IMR-90 (cell line): ENCODE measurements around the gene BASP1. TPM values are rescaled to one million over a fixed set of nuclear protein-coding genes. Genes with fewer than 3 reads are reported as not detected.

Experiments used
- ATAC-seq: fragments of 200-7000 bp; cut with Tn5 transposase; 2 replicates; pipeline ENCODE4 v1.9.1; 2020; ENCODE audit warnings: low read depth, mild to moderate bottlenecking, moderate library complexity
- BruUV-seq: library from RNA; stranded (reverse); fragments of 400-500 nt; replicated peaks from 2 replicates; lab custom pipeline; 2021; lab: Mats Ljungman, UMichigan
- CTCF ChIA-PET: fragments of 300-600 bp; formaldehyde crosslinking; extraction: SDS; loops from one replicate; lab custom pipeline; 2021; ENCODE audit warnings: antibody characterized with exemption; lab: Yijun Ruan, JAX
- POLR2A ChIA-PET: fragments of 300-600 bp; sonication (Branson Sonifier 250); formaldehyde crosslinking; loops from one replicate; lab custom pipeline; 2022; ENCODE audit warnings: antibody characterized with exemption; ENCODE audit not compliant: unreplicated experiment; lab: Charles Lee
- DNase-seq: peaks from one replicate; pipeline ENCODE4 v3.0.0; 2013
- H2AFZ ChIP-seq: replicated peaks from 2 replicates; pipeline ENCODE3; 2013; ENCODE audit warnings: low read length, mild to moderate bottlenecking; ENCODE audit not compliant: poor library complexity
- H2AK5ac ChIP-seq: 2 replicates; pipeline ENCODE4 v1.6.1; 2013; ENCODE audit warnings: low read depth, low read length, inconsistent platforms
- H2AK9ac ChIP-seq: replicated peaks from 2 replicates; pipeline ENCODE3; 2013; ENCODE audit warnings: mild to moderate bottlenecking, low read depth, low read length, moderate library complexity; ENCODE audit not compliant: poor library complexity
- H2BK120ac ChIP-seq: 2 replicates; pipeline ENCODE4 v1.6.1; 2013; ENCODE audit warnings: low read depth, low read length, inconsistent platforms
- H2BK15ac ChIP-seq: 3 replicates; pipeline ENCODE4 v1.6.1; 2013; ENCODE audit warnings: low read depth, low read length, inconsistent platforms
- H2BK20ac ChIP-seq: 2 replicates; pipeline ENCODE4 v1.6.1; 2013; ENCODE audit warnings: low read depth, mild to moderate bottlenecking, inconsistent platforms, low read length, moderate library complexity
- H2BK5ac ChIP-seq: 2 replicates; pipeline ENCODE4 v1.6.1; 2013; ENCODE audit warnings: mild to moderate bottlenecking, low read depth, low read length, inconsistent platforms; ENCODE audit not compliant: poor library complexity, severe bottlenecking
- H3K14ac ChIP-seq: replicated peaks from 2 replicates; pipeline ENCODE4 v1.6.1; 2013; ENCODE audit warnings: low read depth, low read length, inconsistent platforms
- H3K18ac ChIP-seq: 2 replicates; pipeline ENCODE4 v1.6.1; 2013; ENCODE audit warnings: low read depth, low read length, control low read depth
- H3K23ac ChIP-seq: 2 replicates; pipeline ENCODE4 v1.6.1; 2013; ENCODE audit warnings: low read depth, low read length, inconsistent platforms
- H3K27ac ChIP-seq: 2 replicates; pipeline ENCODE4 v1.5.1; 2013; ENCODE audit warnings: mild to moderate bottlenecking, control low read depth, low read length; ENCODE audit not compliant: insufficient read depth
- H3K27me3 ChIP-seq: 2 replicates; pipeline ENCODE4 v1.6.1; 2013; ENCODE audit warnings: low read length; ENCODE audit not compliant: control insufficient read depth, insufficient read depth
- H3K36me3 ChIP-seq: 2 replicates; pipeline ENCODE4 v1.6.1; 2013; ENCODE audit warnings: low read length, mixed read lengths; ENCODE audit not compliant: control insufficient read depth, insufficient read depth
- H3K4ac ChIP-seq: 2 replicates; pipeline ENCODE4 v1.6.1; 2013; ENCODE audit warnings: low read depth, low read length, inconsistent platforms
- H3K4me1 ChIP-seq: 2 replicates; pipeline ENCODE4 v1.6.1; 2013; ENCODE audit warnings: low read length, mixed read lengths; ENCODE audit not compliant: control insufficient read depth, insufficient read depth
- H3K4me2 ChIP-seq: 2 replicates; pipeline ENCODE4 v1.6.1; 2013; ENCODE audit warnings: low read depth, mild to moderate bottlenecking, control low read depth, low read length, moderate library complexity
- H3K4me3 ChIP-seq: 2 replicates; pipeline ENCODE4 v1.5.1; 2013; ENCODE audit warnings: low read depth, mild to moderate bottlenecking, control low read depth, low read length, moderate library complexity; ENCODE audit not compliant: insufficient read depth
- H3K56ac ChIP-seq: 2 replicates; pipeline ENCODE4 v1.6.1; 2013; ENCODE audit warnings: low read length, inconsistent platforms; ENCODE audit not compliant: insufficient read depth; ENCODE audit errors: extremely low read depth
- H3K79me1 ChIP-seq, 2 experiments: 2 replicates each; pipeline ENCODE4 v1.6.1; 2013; ENCODE audit warnings: low read length in 2 of 2, inconsistent platforms in 1 of 2, low read depth in 1 of 2
- H3K9ac ChIP-seq: 2 replicates; pipeline ENCODE4 v1.6.1; 2013; ENCODE audit warnings: low read depth, low read length, control low read depth
- H3K9me1 ChIP-seq: 2 replicates; pipeline ENCODE4 v1.6.1; 2013; ENCODE audit warnings: low read length, inconsistent platforms; ENCODE audit not compliant: insufficient read depth
- H3K9me3 ChIP-seq: 2 replicates; pipeline ENCODE4 v1.6.1; 2013; ENCODE audit warnings: low read length; ENCODE audit not compliant: control insufficient read depth, insufficient read depth
- H4K20me1 ChIP-seq: 2 replicates; pipeline ENCODE4 v1.6.1; 2013; ENCODE audit warnings: low read length, inconsistent platforms; ENCODE audit not compliant: insufficient read depth
- H4K5ac ChIP-seq: 2 replicates; pipeline ENCODE4 v1.6.1; 2013; ENCODE audit warnings: mild to moderate bottlenecking, low read depth, low read length, control low read depth
- H4K8ac ChIP-seq, 2 experiments: 2 replicates each; pipeline ENCODE4 v1.6.1; 2013; ENCODE audit warnings: low read depth in 2 of 2, low read length in 2 of 2, control low read depth in 1 of 2, inconsistent platforms in 1 of 2
- H4K91ac ChIP-seq: 2 replicates; pipeline ENCODE4 v1.6.1; 2013; ENCODE audit warnings: low read depth, low read length, inconsistent platforms; ENCODE audit not compliant: insufficient read depth
- BHLHE40 ChIP-seq: fragments of 150-350 bp; IDR thresholded peaks from 2 replicates; pipeline ENCODE4 v1.6.1; 2016; ENCODE audit warnings: mild to moderate bottlenecking, low read depth, low read length
- CEBPB ChIP-seq: IDR thresholded peaks from 2 replicates; pipeline ENCODE4 v1.6.1; 2012; ENCODE audit warnings: low read depth, low read length, improper control_type of control experiment
- CTCF ChIP-seq: conservative IDR thresholded peaks from 2 replicates; pipeline ENCODE4 v1.5.1; 2012; ENCODE audit warnings: mild to moderate bottlenecking, low read depth, low read length, improper control_type of control experiment
- MAFK ChIP-seq: IDR thresholded peaks from 2 replicates; pipeline ENCODE4 v1.6.1; 2012; ENCODE audit warnings: low read depth, low read length, improper control_type of control experiment
- MAZ ChIP-seq: IDR thresholded peaks from 2 replicates; pipeline ENCODE4 v1.6.1; 2012; ENCODE audit warnings: low read depth, mild to moderate bottlenecking, low read length, improper control_type of control experiment, moderate library complexity, borderline replicate concordance
- MXI1 ChIP-seq: IDR thresholded peaks from 2 replicates; pipeline ENCODE4 v1.6.1; 2012; ENCODE audit warnings: low read depth, mild to moderate bottlenecking, low read length, moderate library complexity, borderline replicate concordance
- NFE2L2 ChIP-seq: fragments of 150-350 bp; IDR thresholded peaks from 2 replicates; pipeline ENCODE4 v1.6.1; 2016; ENCODE audit warnings: low read depth, mild to moderate bottlenecking, low read length
- POLR2A ChIP-seq: IDR thresholded peaks from 2 replicates; pipeline ENCODE4 v1.6.1; 2012; ENCODE audit warnings: mild to moderate bottlenecking, low read depth, low read length
- WGBS, 2 experiments: methylation state at CpG; one replicate each; pipeline versions ENCODE4 v1.1.5 to v1.1.7; 2013; ENCODE audit warnings: missing lambda C conversion rate in 2 of 2; ENCODE audit not compliant: insufficient read length in 1 of 2; ENCODE audit errors: extremely low coverage in 2 of 2; 5-methylcytosine and 5-hydroxymethylcytosine counted together
- dilution Hi-C: fragments of 300-500 bp; cut with HindIII; formaldehyde crosslinking; loops from one replicate; pipeline ENCODE4 v1.14.3; 2018; ENCODE audit warnings: low sequenced_read_pairs; ENCODE audit not compliant: unreplicated experiment
- in situ Hi-C: fragments of 300-500 bp; cut with MboI; formaldehyde crosslinking; loops from 3 replicates; pipeline ENCODE4 v1.14.3; 2019; ENCODE audit warnings: low sequenced_read_pairs, inconsistent platforms, mixed read lengths
- intact Hi-C: fragments of 100-400 bp; cut with micrococcal nuclease; formaldehyde crosslinking; loops from 2 replicates; pipeline ENCODE4 v1.10.0; 2022
- polyA plus RNA-seq, 3 experiments: library from polyadenylated mRNA; depleted of rRNA; stranded (reverse); fragments of >200 nt; gene quantifications; 2 replicates each; pipeline ENCODE4 v1.2.3, GENCODE V29; 2012; ENCODE audit warnings: low replicate concordance in 1 of 3
- total RNA-seq: library from RNA; depleted of rRNA; stranded (reverse); fragments of >200 nt; gene quantifications from 2 replicates; pipeline ENCODE4 v1.2.3, GENCODE V29; 2012

Gene BASP1
- total and polyA plus RNA-seq, 2 of the 4 experiments (the other 2 are of a cell fraction) = 39.6 to 103 TPM

DNA sequence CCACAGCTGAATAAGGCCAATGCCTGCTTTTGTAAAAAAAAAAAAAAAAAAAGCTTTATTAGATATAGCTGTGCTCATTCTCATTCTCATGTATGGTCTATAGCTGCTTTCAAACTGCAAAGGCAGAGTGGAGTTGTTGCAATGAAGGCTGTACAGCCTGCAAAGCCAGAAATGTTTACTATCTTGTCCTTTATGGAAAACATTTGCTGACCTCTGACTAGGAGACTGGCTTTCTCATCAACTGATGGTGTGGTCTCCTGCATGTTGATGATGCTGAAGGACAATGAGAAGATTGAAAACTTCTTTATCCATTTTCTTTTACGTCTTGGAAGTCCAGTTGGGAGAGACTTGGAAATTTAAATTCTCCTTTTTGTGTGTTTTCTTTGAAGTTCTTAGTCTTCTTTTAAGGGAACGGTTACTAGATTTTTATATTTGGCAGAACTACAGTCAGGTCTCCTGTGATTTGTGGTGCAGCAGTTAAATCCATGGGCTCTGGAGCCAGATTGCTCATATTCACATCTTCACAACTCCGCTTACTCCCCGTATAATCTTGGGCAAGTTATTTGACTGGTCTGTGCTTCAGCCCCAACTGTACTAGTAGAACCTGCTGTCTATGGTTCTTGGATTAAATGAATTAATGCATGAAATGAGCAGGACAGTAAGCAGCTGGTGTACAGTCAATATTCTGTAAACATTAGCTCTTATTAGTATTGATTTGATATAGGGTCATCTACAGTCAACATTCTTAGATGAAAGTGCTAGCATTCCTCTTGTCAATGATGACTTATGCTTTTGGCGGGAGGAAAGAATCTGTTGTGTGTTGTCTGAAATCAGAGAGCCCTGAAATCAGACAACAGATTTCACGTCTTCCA is 39.7 kb upstream of the BASP1 start:
- Histone ChIP-seq H2BK5ac (peak overlapping the region; percentile 16), H3K9me3 (no peaks in the 10 kb centered on the region), H3K27ac (0 out of 2 replicates have a peak overlapping the region, but pooled peaks have one; percentile 8), H3K23ac (no peak overlapping the region), H3K14ac (peak overlapping the region; percentile 49), H3K79me1 (peaks cover 3 to 22% of the 10 kb centered on the region in 2 experiments; a peak in 2 of 4 replicates), H3K27me3 (no peaks in the 10 kb centered on the region), H3K18ac (peak overlapping the region; percentile 71), H3K9me1 (peaks cover 12% of the 10 kb centered on the region), H2AK9ac (no peak overlapping the region), H3K56ac (no peak overlapping the region; the same call in 1 of the 2 replicates), H3K4me2 (no peak overlapping the region), H3K36me3 (no peaks in the 10 kb centered on the region), H2BK120ac (peak overlapping the region; percentile 66), H3K4ac (peak overlapping the region; percentile 55; the same call in 1 of the 2 replicates), H2AK5ac (peak overlapping the region; percentile 13; the same call in 1 of the 2 replicates), H2BK15ac (peak overlapping the region; percentile 73), H2BK20ac (peak overlapping the region; percentile 69), H4K8ac (0 out of 4 replicates have a peak overlapping the region, but pooled peaks of 1 of the 2 experiments have one; percentile 22), H3K4me1 (peaks cover 23% of the 10 kb centered on the region), H4K20me1 (no peaks in the 10 kb centered on the region), H4K91ac (peak overlapping the region; percentile 58; the same call in 1 of the 2 replicates), H3K4me3 (no peak overlapping the region), H4K5ac (peak overlapping the region; percentile 43; the same call in 1 of the 2 replicates), H2AFZ (no peak overlapping the region), H3K9ac (no peak overlapping the region)
- no peak for TF ChIP-seq BHLHE40
- TF ChIP-seq CEBPB = no peak
- no peak for TF ChIP-seq MAFK
- no peak for TF ChIP-seq POLR2A
- no peak for TF ChIP-seq MAZ
- TF ChIP-seq MXI1 = no peak
- no peak for TF ChIP-seq NFE2L2
- no peak for TF ChIP-seq CTCF
- intact Hi-C loops = no loop called here
- in situ Hi-C loops = no loop called here
- no TSS peak for BruUV-seq
- DNase-seq (no peak), ATAC-seq (no peak)
- CTCF ChIA-PET = interaction anchor here (0.5 to 0.6 kb wide), 2 partner anchors 21 to 261 kb away, joined by 3 to 12 read pairs; no protein-coding TSS in a partner anchor
- dilution Hi-C loops = loop anchor here (25.0 kb wide), 1 partner anchor 390 kb away; no protein-coding TSS in a partner anchor
- no CpG with 5 or more reads among the region's 6 CpGs for WGBS, 2 experiments
- POLR2A ChIA-PET = no interaction called here
